Middle frontal gyrus (tissue), 1 donor: ENCODE results near the gene SFTPD.
A peak's percentile ranks its signal among the peaks of the same experiment; 100 is the strongest.
"Not testable (repeated sequence)": the region's sequence is repeated elsewhere in the genome, so short reads cannot be mapped to it uniquely, and the experiment has no call there.

Experiments
- DNase-seq: peaks from one replicate; pipeline ENCODE4 v3.0.0-alpha.2; 2015; ENCODE audit warnings: low spot score; ENCODE audit errors: extremely low spot score

Gene SFTPD

DNA sequence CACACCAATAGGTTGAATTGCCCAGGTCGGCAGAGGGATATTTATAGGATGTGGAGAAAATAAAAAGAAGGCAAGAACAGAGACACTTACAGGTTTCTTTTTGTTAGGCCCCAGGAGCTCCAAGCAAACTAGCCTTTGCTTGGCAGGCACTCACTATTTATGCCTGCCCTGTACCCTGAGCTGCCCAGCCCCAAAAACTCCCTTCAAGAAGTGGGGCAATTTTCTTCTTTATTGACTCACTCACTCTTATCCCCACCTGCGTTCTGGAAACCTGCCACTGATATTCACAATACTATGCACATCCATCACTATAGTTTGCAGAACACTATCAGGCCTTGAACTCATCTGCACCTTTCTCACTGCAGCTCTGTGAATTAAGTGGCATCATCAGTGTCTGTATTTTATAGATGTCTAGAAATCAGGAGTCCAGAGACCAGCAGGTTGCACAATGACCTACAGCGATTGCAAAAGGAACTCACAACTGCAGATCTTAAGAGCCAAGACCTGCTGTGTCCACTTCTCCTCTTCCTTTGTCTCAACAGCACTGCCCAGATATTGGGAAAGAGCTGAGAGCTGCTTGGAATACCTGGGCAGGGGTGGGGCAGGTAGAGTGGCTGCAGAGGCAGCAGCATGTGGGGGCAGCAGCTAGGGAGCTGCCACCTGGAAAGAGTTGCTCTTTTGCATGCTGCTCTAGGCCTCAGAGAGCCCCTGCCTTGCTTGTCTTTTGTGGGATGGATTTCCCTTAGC is at the start of gene SFTPD:
Gene SFTPD (minus strand): TSS at position 130 of the 747 bp plus-strand sequence. CDS start 2,446 bp downstream, outside the sequence.
- no peak for DNase-seq

DNA sequence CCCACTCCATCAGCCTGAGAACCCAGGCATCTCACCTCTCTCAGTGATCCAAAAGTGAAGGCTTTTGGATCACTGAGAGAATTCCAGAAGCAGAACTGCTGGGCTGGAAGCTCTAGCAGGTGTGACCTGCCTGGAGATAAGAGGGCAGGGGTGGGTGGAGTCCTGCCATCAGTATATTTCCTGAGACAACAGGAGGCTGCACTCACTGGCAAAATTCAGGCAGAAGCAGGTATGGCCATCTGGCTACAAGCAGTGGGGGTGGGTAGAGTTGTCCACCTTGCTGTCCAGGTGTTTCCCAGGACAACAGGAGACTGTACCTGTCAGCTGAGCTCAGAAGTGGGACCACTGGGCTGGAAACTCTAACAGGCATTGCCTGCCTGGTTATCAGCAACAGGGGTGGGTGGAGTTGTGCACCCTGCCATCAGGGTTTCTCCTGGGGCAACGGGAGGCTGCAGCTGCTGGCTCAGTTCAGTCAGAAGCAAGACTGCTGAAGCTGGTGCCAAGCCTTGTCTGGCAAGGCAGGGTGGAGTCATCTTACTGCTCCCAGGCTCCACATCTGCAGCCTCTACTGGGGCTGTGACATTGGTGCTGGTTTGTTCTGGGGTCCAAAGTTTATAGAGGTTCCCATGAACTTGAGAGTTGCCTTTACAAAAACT is 47.2 kb upstream of the SFTPD start:
- DNase-seq = no peak

DNA sequence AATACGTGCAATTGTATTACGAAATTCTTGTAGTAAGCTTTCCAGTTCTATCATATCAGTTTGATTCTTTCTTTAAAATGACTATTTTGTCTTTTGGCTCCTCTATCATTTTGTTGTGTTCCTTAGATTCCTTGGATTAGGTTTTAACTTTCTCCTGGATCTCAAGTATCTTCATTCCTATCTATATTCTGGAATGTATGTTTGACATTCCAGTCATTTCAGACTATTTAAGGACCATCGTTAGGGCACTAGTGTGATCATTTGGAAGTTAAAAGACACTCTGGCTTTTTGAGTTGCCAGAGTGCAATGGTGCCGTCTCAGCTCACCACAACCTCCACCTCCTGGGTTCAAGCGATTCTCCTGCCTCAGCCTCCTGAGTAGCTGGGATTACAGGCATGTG is 45.7 kb upstream of the SFTPD start:
- DNase-seq = no peak

GRCh38 chr10:79988199-79988598 is 39.3 kb upstream of the SFTPD start:
- DNase-seq = not testable (repeated sequence)

- DNase-seq = not testable (repeated sequence)
These were observed 37.8 kb upstream of the SFTPD start for GRCh38 chr10:79986661-79987060.

DNA sequence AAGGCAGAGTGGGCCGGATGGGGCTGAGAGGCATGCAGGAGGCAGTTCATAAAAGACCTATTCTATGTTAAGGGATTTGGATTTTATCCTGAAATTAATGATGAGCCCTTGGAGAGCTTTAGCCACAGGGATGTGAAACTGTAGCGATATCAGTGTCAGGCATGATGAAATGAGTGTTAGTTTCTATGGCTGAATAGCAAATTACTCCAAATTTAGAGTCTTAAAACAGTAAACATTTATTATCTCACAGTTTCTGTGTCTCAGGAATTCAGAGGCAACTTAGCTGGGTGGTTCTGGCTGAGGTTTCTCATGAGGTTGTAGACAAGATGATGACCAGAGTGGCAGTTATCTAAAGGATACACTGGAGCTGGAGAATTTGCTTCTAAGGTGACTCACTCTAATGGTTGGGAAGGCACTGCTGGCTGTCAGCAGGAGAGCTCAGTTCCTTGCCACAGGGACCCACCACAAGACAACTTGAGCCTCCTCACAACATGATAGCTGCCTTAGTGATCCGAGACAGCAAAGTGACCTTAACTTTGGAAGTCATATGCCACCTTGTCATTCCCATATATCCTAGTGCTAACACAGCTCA is 36.7 kb upstream of the SFTPD start:
- no peak for DNase-seq

- no peak for DNase-seq
These were observed 35.9 kb upstream of the SFTPD start for GRCh38 chr10:79984851-79985250.

- DNase-seq = no peak
These were observed 34.5 kb upstream of the SFTPD start for GRCh38 chr10:79983286-79983909.

DNA sequence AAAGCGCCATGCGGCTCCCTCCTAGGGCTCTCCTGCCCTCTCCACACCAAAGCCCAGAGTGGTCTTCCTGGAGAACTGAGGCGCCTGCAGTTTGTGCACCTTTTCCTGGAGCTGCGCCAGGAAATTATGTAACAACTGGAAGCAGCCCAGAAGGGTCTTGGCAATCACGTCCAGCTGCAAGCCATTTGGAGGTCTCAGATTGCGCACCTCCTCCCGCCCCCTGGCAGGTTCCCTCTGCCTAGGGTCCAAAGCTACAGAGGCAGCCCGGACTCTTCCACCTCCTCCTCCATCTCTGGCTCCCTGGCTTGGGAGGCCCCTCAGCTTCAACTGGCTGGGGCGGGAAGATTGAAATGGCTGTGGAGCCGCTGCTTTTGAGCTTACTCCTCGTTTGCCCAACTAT is 34.0 kb upstream of the SFTPD start:
- DNase-seq = no peak

DNA sequence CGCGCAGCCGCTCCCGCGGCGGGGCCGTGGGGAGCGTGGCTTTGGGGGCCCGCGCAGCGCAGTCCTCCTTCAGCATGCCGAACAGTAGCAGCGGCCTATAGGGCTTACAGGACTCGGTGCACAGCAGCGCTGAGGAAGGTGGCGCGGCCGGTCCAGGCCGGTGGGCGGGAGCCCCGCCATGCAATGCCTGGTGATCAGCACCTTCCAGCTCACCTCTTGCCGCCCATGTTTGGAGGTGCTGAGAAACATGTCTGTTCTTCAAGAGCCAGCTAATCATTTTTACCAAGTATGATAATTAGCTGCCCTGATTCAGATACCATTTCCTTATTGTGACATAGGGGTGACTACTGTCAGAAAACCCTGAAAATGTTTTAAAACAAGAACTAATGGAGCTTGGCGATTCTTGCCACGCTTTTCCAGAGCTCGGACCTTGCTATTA is 33.5 kb upstream of the SFTPD start:
- no peak for DNase-seq

DNA sequence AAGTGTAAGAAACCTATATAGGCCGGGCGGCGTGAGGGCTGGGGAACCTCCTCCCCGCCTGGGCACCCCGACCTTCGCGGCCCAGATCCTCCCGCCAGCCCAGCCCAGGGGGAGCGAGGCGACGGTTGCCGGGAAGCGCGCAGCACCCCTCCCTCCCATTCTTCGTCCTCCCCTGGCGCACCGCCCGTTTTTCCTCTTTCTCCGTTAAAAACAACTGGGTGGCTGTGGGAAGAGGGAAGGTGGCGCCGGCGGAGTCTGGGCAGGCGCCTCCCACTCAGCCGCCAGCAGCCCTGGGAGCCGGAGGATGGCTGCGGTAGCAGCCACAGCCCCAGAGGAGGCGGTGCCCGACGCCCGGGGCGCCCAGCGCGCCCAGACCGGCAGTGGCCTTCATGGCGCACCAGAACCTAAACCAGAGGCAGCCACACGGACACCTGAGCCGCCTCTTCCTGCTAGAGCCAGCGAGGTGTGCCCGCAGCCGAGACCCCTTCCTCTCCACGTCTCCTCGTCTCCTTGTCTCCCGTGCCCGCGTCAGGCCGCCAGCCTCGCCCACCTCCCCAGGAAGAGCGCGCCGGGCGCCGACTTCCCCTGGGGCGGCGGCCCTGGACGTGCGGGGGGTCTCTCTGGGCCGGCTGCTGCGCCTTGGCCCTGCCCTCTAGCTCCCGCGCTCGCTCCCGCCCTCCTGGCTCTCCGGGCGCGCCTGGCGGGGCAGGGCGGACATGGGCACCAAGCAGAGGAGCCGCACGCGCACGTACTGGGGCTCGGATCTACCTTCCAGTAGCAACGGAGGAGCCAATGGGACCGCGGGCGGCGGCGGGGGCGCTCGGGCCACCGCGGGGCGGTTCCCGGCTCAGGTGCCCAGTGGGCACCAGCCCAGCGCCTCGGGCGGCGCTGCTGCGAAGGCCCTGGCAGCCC is 32.8 kb upstream of the SFTPD start:
- DNase-seq = peak; percentile 64

DNA sequence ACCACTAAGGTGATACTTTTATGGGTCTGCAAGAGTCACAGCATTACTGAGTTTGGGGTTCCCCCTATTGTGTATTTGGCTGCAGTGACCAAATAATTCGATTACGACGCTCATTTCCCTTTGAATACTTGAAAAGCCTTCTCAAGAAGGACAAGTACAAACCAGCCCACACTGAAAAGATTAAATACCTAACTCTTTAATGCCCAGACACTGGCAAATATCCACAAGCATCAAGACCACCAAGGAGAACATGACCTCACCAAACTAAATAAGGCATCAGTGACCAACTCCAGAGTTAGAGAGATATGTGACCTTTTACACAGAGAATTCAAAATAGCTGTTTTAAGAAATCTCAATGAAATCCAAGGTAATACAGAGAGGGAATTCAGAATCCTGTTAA is 31.8 kb upstream of the SFTPD start:
- no peak for DNase-seq

DNA sequence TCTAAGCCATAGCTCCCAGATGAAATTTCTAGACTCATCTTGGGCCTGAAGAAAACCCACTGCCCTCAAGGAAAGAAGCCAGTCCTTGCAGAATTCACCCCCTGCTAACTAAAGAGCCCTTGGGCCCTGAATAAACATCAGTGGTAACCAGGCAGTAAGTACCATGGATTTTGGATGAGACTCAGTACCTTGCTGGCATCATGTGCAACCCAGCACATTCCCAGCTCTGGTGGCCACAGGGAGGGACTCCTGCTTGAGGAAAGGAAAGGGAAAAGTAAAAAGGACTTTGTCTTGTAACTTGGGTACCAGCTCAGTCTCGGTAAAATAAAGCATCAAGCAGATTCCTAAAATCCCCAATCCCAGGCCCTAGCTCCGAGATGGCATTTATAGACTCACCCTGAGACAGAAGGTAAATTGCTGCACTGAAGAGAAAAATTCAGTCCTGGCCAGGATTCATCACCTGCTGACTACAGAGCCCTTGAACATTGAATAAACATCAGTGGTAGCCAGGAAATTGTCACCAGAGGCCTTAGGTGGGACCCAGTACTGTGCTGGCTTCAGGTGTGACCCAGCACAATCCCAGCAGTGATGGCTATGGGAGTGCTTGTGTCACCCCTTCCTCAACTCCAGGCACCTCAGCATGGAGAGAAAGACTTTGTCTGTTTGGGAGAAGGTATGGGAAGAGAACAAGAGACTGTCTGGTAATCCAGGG is 31.2 kb upstream of the SFTPD start:
- DNase-seq = no peak

GRCh38 chr10:79979310-79979975 is 30.5 kb upstream of the SFTPD start:
- DNase-seq = no peak

DNA sequence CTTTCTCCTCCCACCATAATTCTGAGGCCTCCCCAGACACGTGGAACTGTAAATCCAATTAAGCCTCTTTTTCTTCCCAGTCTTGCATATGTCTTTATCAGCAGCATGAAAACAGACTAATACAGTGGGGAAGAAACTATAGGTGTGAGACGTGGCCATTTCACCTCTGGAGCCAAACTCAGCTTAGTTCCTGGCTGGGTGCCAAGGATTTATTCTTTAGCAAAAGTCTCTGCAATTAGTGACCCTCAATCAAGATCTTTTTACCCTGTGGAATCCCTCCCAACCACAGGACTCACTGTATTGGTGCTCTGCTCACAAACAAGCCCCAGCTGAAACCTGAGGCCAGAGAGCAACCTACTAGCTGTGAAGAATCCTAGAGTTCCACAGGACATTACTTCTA is 28.1 kb upstream of the SFTPD start:
- DNase-seq = no peak

DNA sequence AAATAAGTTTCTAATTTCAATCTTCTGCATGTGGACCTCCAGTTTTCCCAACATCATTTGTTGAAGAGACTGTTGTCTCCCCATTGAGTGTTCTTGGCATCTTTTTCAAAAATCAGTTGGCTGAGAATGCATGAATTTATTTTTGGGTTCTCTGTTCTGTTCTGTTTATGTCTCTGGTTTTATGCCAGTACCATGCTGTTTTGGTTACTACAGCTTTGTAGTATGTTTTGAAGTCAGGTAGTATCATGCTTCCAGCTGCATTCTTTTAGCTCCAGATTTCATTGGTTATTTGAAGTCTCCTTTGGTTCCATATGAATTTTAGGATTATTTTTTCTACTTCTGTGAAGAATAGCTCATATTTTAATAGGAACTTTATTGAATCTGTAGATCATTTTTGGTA is 21.2 kb upstream of the SFTPD start:
- DNase-seq = no peak

GRCh38 chr10:79947787-79948424 is 999 bp downstream of the SFTPD start:
- DNase-seq = no peak

- DNase-seq = no peak
These were observed 1.9 kb downstream of the SFTPD start for GRCh38 chr10:79947083-79947415.

- no peak for DNase-seq
These were observed 2.4 kb downstream of the SFTPD start for GRCh38 chr10:79946271-79947082.
